NCI-H524 treated with DMSO at 0.1 percent for 48 hours (cell line): ENCODE results near the gene PHLDB3.
"Not testable (repeated sequence)": the region's sequence is repeated elsewhere in the genome, so short reads cannot be mapped to it uniquely, and the experiment has no call there.

Source experiments
- DNase-seq: peaks from one replicate; lab custom pipeline; 2025; lab: John Stamatoyannopoulos, UW

Gene PHLDB3

DNA sequence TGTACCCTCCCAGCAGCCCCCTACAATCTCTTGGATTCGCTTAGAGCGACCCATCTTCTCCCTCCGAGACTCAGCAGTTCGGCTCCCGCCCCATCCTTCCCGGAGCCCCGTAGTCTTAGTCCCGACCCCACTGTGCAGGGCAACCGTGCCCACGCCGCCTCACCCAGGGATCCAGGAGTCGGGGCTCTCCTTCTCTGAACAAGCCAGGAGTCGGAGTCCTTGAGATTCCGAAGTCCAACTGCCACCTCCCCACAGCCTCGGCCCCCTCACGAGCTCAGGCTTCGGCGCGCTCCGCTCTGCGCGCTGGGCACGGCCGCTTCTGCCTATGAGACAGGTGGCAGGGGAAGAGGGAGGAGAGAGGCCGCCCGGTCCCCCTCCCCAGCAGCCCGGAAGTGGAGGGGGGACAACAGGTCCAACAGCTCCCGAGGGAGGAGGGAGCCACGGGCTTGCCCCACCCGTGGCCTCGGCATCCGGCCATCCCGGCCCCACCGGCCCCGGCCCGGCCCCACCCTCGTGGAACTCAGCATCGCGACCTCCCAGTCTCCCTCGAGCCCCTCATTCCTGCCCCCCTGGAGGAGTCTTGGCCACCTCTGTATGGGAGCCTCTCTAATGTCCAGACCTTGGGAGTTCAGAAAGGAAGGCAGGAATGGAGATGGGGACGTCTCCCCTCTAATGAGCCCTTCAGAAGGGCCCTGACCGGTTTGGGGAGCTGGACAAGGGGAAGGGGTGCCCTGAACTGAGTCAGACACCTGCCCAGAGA lies at the start of gene PHLDB3:
PHLDB3 (minus strand) TSS at position 321 of the 760 bp plus-strand sequence. CDS start 628 bp downstream, outside the sequence.
- DNase-seq: no peak

GRCh38 chr19:43553656-43554055 lies 49.1 kb upstream of the PHLDB3 start:
- no peak for DNase-seq

DNA sequence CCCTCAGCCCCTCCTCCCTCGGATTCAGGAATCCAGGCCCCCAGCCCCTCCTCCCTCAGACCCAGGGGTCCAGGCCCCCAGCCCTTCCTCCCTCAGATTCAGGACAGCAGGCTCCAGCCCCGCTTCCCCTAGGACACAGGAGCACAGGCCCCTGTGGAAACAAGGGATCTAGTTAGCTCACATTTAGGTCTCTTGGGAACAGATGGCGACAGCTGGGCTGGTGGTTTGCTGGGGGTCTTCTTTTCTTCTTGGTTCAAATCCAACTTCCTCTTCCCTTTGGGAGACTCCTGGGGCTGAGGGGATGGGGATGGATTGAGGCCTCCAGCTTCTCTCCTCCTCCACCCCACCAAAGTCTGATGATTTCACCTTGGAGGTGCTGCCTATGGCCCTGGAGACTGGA lies 48.1 kb upstream of the PHLDB3 start:
- peak; percentile 18 for DNase-seq

DNA sequence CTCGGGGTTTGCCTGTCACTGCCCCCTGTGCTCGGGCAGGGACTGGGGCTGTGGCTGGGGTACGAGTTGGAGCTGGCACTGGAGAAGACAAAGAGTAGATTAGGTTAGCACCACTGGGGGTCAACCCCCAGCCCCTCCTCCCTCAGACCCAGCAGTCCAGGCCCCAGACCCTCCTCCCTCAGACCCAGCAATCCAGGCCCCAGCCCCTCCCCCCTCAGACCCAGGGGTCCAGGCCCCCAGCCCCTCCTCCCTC lies 47.6 kb upstream of the PHLDB3 start:
- no peak for DNase-seq

DNA sequence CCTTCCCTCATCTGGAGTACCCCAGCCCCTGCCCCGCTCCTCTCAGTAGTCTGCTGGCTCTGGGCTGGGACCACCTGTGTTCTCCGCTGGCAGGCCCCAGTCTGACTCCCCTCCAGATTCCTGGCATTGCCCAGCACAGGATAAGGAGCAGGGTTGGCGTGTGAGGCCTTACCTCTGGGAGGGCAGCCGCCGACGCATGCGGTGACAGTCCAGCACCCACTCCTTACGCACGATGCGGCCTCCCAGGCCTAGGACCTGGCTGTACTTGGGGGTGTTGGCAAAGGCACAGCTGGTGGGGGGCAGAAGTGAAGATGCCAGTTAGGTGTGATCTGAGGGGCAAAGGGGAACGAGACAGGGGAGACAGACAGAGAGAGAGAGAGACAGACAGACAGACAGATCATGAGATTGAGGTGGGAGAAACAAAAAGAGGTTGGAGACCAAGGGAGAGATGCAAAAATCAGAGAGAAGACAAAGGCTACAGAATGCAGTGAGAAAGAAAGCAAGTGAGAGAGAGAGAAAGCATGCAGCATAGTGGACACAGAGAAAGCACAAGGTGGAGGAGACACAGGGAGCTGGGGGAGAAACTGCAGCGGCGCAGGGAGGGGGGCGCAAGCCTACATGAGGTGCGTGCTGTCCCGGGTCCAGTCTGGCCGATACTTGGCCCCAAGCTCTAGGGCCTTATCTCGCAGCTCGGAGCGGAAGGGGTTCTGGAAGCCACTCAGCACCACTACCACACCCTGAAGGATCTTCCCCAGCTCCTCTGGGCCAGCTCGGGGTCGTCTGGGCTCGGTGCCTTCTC lies 47.1 kb upstream of the PHLDB3 start:
- no peak for DNase-seq

GRCh38 chr19:43548706-43549105 lies 44.2 kb upstream of the PHLDB3 start:
- DNase-seq: no peak

DNA sequence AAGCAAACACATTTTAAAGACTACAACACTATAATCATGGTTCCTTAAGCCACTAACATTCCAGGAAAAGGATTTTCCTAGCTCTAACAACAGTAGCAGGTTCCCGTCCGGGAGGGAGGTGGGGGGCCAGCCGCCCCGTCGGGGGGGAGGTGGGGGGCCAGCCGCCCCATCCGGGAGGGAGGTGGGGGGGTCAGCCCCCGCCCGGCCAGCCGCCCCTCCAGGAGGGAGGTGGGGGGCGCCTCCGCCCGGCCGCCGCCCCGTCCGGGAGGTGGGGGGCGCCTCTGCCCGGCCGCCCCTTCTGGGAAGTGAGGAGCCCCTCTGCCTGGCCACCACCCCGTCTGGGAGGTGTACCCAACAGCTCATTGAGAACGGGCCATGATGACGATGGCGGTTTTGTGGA lies 43.4 kb upstream of the PHLDB3 start:
- not testable (repeated sequence) for DNase-seq

GRCh38 chr19:43546581-43546980 lies 42.0 kb upstream of the PHLDB3 start:
- DNase-seq: no peak

DNA sequence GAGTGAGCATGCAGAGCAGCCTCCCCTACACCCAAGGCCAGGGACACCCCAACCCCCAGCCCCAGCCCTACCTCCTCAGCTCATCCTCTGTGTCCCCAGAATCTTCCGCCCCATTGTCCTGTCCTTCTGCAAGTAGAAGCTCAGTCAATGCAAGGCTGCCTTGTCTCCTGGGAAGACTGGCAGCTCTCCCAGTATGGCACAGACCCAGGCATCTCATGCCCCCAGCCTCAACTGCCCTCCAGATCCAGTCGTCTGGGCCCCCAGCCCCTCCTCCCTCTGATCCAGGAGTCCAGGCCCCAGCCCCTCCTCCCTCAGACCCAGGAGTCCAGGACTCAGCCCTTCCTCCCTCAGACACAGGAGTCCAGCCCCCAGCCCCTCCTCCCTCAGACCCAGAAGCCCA lies 41.4 kb upstream of the PHLDB3 start:
- DNase-seq: no peak

GRCh38 chr19:43545276-43545675 lies 40.7 kb upstream of the PHLDB3 start:
- DNase-seq: no peak

DNA sequence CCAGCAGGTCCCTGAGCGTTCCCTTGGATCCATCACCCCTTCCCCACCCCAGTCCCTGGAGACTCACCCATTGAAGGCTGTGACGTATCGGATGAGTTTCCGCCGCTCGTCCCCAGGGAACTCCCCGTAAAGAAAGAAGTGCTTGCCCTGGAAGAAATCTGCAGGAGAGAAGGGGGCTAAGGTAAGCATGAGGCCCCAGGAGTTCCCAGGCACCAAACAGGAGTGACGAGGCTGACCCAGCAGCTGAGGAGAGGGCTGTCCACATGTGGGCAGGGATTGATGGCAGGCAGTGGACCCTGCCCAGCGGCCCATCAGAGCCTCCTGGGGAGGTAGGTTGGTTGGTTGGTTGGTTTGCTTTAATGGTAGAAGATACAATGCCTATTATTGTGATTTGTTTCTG lies 39.5 kb upstream of the PHLDB3 start:
- no peak for DNase-seq

DNA sequence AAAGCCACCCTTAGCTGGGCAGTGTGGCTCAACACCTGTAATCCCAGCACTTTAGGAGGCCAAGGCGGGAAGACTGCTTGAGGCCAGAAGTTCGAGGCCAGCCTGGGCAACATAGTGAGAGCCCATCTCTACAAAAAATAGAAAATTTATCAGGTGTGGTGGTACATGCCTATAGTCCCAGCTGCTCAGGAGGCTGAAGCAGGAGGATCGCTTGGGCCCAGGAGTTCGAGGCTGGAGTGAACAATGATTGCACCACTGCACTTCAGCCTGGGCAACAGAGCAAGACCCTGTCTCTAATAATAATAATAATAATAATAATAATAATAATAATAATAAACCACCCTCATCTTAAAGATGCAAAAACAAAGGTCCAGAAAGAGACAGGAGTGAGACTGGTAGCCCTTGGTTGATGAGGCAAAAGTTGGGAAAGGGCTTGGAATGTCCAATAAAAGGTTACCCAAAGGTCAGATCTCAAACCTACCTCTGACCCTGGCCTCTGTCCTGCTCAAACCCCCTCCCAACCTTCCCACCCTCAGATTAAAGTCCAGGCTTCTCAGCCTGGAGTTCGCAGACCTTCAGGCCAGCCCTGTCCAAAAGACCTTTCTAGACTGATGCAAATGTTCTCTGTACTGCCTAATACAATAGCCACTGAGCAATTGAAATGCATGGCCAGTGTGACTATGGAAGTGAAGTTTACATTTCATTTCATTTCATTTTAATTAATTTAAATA lies 37.5 kb upstream of the PHLDB3 start:
- no peak for DNase-seq

- no peak for DNase-seq
Measured at GRCh38 chr19:43540381-43540780, 35.8 kb upstream of the PHLDB3 start.

GRCh38 chr19:43538922-43539321 lies 34.4 kb upstream of the PHLDB3 start:
- DNase-seq: no peak

- no peak for DNase-seq
Measured at GRCh38 chr19:43534816-43535761, 30.5 kb upstream of the PHLDB3 start.

- no peak for DNase-seq
Measured at GRCh38 chr19:43534305-43534815, 29.8 kb upstream of the PHLDB3 start.

DNA sequence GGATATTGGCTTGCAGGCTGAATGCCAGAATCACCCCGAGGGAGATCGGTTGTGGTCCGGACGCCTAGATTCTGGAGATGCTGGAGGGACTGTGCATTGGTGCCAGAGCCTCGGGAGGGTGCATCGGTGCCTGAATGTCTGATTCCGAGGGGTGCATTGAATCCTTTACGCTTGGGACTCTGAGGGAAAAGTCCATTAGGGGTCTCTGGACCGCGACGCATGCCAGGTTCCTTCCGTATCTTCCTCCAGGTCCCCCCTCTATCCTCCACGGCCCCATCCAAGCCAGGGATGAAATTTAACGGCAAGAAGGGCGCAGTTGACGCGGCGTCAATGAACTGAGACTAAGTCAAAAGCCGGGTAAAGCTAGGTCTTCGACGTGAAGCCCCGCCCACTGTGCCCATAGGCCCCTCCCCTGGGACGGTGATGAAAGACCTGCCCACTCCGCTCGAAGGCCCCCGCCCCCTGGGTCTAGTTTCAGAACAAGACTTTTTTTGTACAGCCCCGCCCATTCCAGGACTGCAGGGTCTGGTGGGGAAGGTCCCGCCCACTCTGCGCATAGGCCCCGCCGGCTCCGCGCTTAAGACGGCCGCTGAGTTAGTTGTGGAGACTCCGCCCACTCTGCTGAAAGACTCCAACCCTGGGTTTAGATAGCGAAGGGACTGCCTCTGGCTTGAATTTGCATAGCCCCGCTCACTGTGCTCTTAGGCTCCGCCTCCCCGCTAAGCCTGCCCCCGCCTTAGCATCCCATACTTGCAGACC lies 29.2 kb upstream of the PHLDB3 start:
- DNase-seq: peak; percentile 18

GRCh38 chr19:43532962-43533545 lies 28.5 kb upstream of the PHLDB3 start, which contains the start of gene ZNF575:
ZNF575 (plus strand) TSS chr19:43533188; CDS start chr19:43534423, 1,235 bp downstream.
- DNase-seq: no peak

- DNase-seq: no peak
Measured at GRCh38 chr19:43532571-43532961, 28.0 kb upstream of the PHLDB3 start.

DNA sequence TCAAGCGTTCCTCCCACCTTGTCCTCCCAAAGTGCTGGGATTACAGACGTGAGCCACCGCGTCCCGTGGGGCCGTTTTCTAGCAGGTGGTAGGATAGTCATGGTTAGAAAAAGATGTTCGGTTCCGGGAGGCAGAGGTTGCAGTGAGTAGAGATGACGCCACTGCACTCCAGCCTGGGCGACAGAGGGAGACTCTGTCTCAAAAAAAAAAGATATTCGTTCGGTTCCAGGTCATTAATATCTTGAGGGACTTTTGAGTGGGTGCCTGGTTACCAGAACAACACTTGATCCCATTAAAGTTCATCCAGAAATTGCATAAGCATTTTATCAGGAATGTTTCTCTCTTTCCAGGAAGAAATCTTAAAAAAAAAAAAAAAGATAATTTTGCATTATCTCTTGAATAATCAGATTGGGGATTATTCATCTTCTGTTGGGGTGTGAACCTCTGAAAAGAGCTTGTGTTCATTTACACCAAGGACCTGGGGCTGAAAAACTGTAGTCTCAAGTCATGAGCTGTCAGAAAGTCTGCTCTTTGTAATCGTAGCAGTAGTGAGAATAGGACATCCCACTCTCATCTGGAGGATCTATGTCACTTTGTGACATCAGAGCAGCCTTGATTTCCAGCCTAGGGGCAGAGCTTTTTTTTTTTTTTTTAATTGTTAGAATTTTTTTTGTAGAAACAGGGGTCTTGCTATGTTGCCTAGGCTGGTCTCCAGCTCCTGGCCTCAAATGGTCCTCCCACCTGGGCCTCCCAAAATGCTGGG lies 23.5 kb upstream of the PHLDB3 start:
- no peak for DNase-seq
